ENCODE results near the gene HSD17B11.

DNA sequence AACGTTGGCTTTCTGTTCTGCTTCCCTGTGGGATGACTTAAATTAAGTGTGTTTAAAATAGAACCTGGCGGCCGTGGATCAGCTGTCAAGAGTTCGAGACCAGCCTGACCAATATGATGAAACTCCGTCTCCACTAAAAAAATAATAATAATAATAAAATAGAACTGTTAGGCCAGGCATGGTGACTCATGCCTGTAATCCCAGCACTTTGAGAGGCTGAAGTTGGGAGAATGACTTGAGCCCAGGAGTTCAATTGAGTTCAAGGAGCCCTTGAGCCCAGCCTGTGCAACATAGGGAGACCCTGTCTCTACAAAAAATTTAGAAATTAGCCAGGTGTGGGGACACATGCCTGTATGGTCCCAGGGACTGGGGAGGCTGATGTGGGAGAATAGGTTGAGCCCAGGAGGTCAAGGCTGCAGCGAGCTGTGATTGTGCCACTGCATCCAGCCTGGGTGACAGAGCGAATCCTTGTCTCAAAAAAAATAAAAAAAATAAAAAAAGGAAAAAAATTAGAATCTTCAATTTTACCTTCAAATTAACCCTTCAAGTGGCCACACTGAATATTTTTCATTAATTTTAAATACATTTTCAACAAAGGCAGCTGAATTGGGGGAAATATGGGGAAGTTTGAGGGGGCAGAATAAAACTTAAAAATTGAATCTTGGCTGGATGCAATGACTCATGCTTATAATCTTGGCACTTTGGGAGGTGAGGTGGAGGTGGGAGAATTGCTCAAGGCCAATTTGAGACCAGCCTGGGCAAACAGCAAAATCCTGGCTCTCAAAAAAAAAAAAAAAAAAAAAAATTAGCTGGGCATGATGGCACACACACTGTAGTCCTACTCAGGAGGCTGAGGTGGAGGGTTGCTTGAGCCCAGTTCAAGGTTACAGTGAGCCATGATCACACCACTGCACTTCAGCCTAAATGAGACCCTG, 36.6 kb downstream of the HSD17B11 start:
- TF ChIP-seq, protein P1, sequence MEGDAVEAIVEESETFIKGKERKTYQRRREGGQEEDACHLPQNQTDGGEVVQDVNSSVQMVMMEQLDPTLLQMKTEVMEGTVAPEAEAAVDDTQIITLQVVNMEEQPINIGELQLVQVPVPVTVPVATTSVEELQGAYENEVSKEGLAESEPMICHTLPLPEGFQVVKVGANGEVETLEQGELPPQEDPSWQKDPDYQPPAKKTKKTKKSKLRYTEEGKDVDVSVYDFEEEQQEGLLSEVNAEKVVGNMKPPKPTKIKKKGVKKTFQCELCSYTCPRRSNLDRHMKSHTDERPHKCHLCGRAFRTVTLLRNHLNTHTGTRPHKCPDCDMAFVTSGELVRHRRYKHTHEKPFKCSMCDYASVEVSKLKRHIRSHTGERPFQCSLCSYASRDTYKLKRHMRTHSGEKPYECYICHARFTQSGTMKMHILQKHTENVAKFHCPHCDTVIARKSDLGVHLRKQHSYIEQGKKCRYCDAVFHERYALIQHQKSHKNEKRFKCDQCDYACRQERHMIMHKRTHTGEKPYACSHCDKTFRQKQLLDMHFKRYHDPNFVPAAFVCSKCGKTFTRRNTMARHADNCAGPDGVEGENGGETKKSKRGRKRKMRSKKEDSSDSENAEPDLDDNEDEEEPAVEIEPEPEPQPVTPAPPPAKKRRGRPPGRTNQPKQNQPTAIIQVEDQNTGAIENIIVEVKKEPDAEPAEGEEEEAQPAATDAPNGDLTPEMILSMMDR (IDR thresholded peaks at IDR 0.05; ENCODE audit: low read length): no peak
- TF ChIP-seq EZH2 (IDR thresholded peaks at IDR 0.05; ENCODE audit: borderline replicate concordance, low read length): no peak
